ENCODE results near the gene CEP55. TPM values are rescaled to one million over a fixed set of nuclear protein-coding genes. Genes with fewer than 3 reads are reported as not detected.

Gene CEP55
- total RNA-seq, 4 donors from 2014 or later, result 1.1 to 13.1 (median 4.3) TPM; not detected in 1

GRCh38 chr10:93452143-93452542 lies 44.3 kb upstream of the CEP55 start:
- Histone ChIP-seq H3K9me3 (no peaks in the 10 kb centered on the region), H3K27me3 (no peaks in the 10 kb centered on the region), H3K27ac (no peak overlapping the region), H3K4me1 (no peaks in the 10 kb centered on the region), H3K4me3 (no peak overlapping the region), H3K36me3 (peaks cover 0 to 5% (median 0%) of the 10 kb centered on the region in 4 donors)
- WGBS, 2 donors (ENCODE audit: low coverage in 1 of 2), result 40 to 42% methylated on average over 1 to 2 of the region's 2 CpGs
- no peak for TF ChIP-seq EP300 (IDR thresholded peaks at IDR 0.05; ENCODE audit: low read depth)
- TF ChIP-seq POLR2AphosphoS5 (IDR thresholded peaks at IDR 0.05), result no peak
- in situ Hi-C loops (cut with MboI; ENCODE audit: low pct_ligation_motif_present in 1 of 4, low pct_unique_long_range_greater_than_20kb in 1 of 4, low sequenced_read_pairs in 3 of 4) (no loop called here), intact Hi-C loops (cut with DNase I; ENCODE audit: low total_unique reads) (no loop called here)
- DNase-seq, result no peak

- in situ Hi-C loops (cut with MboI; ENCODE audit: low pct_ligation_motif_present in 1 of 4, low pct_unique_long_range_greater_than_20kb in 1 of 4, low sequenced_read_pairs in 3 of 4), result no loop called here
- H3K27ac ChIP-seq, result no peak overlapping the region
Observed at GRCh38 chr10:93454146-93454545, 42.3 kb upstream of the CEP55 start.

GRCh38 chr10:93454736-93455135 lies 41.7 kb upstream of the CEP55 start:
- intact Hi-C loops (cut with DNase I; ENCODE audit: low total_unique reads) (no loop called here), in situ Hi-C loops (cut with MboI; ENCODE audit: low pct_ligation_motif_present in 1 of 4, low pct_unique_long_range_greater_than_20kb in 1 of 4, low sequenced_read_pairs in 3 of 4) (no loop called here)
- Histone ChIP-seq H3K4me1 (peaks cover 7 to 21% (median 16%) of the 10 kb centered on the region in 4 donors), H3K4me3 (no peak overlapping the region), H3K36me3 (peaks cover 0 to 5% (median 0%) of the 10 kb centered on the region in 4 donors), H3K27me3 (no peaks in the 10 kb centered on the region), H3K27ac (no peak overlapping the region), H3K9me3 (no peaks in the 10 kb centered on the region)
- no peak for DNase-seq
- TF ChIP-seq POLR2AphosphoS5 (IDR thresholded peaks at IDR 0.05), result no peak
- no peak for TF ChIP-seq CTCF (IDR thresholded peaks at IDR 0.05)
- no peak for TF ChIP-seq POLR2A (IDR thresholded peaks at IDR 0.05)
- no peak for TF ChIP-seq EP300 (IDR thresholded peaks at IDR 0.05; ENCODE audit: low read depth)
- 70 to 94% methylated on average over 2 to 7 of the region's 7 CpGs for WGBS, 2 donors (ENCODE audit: low coverage in 1 of 2)

More at GRCh38 chr10:93454146-93454545, 42.3 kb upstream of the CEP55 start:
- Histone ChIP-seq H3K36me3 (peaks cover 0 to 5% (median 0%) of the 10 kb centered on the region in 4 donors), H3K27me3 (no peaks in the 10 kb centered on the region), H3K4me3 (no peak overlapping the region), H3K9me3 (no peaks in the 10 kb centered on the region), H3K4me1 (peaks cover 7 to 15% (median 11%) of the 10 kb centered on the region in 4 donors)
- TF ChIP-seq POLR2A (IDR thresholded peaks at IDR 0.05) (no peak), POLR2AphosphoS5 (IDR thresholded peaks at IDR 0.05) (no peak), EP300 (IDR thresholded peaks at IDR 0.05; ENCODE audit: low read depth) (no peak), CTCF (IDR thresholded peaks at IDR 0.05) (no peak)
- DNase-seq, result no peak
- intact Hi-C loops (cut with DNase I; ENCODE audit: low total_unique reads), result no loop called here
- 90% methylated on average over 2 of the region's 2 CpGs; no CpG with 5 or more reads in 1 of the 2 donors for WGBS, 2 donors (ENCODE audit: low coverage in 1 of 2)

- no peaks in the 10 kb centered on the region for H3K36me3 ChIP-seq
- no peak for DNase-seq
- in situ Hi-C loops (cut with MboI; ENCODE audit: low pct_ligation_motif_present in 1 of 4, low pct_unique_long_range_greater_than_20kb in 1 of 4, low sequenced_read_pairs in 3 of 4), result no loop called here
- peaks cover 10 to 30% (median 19%) of the 10 kb centered on the region in 4 donors for H3K4me1 ChIP-seq
- no peaks in the 10 kb centered on the region for H3K27me3 ChIP-seq
- no peak overlapping the region for H3K27ac ChIP-seq
- no peak for TF ChIP-seq POLR2A (IDR thresholded peaks at IDR 0.05)
- TF ChIP-seq POLR2AphosphoS5 (IDR thresholded peaks at IDR 0.05), result no peak
- no peak for TF ChIP-seq EP300 (IDR thresholded peaks at IDR 0.05; ENCODE audit: low read depth)
- no peak for TF ChIP-seq CTCF (IDR thresholded peaks at IDR 0.05)
- no peak overlapping the region for H3K4me3 ChIP-seq
- no peaks in the 10 kb centered on the region for H3K9me3 ChIP-seq
- WGBS, 2 donors (ENCODE audit: low coverage in 1 of 2), result 79 to 92% methylated on average over 2 to 7 of the region's 7 CpGs
- intact Hi-C loops (cut with DNase I; ENCODE audit: low total_unique reads), result no loop called here
Observed at GRCh38 chr10:93456480-93456879, 39.9 kb upstream of the CEP55 start.

- Histone ChIP-seq H3K36me3 (no peaks in the 10 kb centered on the region), H3K4me1 (peaks cover 10 to 40% (median 23%) of the 10 kb centered on the region in 4 donors), H3K4me3 (no peak overlapping the region), H3K27me3 (no peaks in the 10 kb centered on the region), H3K9me3 (no peaks in the 10 kb centered on the region), H3K27ac (peak overlapping the region; percentile 86 to 97 (median 94))
- intact Hi-C loops (cut with DNase I; ENCODE audit: low total_unique reads) (no loop called here), in situ Hi-C loops (cut with MboI; ENCODE audit: low pct_ligation_motif_present in 1 of 4, low pct_unique_long_range_greater_than_20kb in 1 of 4, low sequenced_read_pairs in 3 of 4) (no loop called here)
- 83 to 89% methylated on average over 6 to 8 of the region's 8 CpGs for WGBS, 2 donors (ENCODE audit: low coverage in 1 of 2)
- no peak for DNase-seq
- TF ChIP-seq CTCF (IDR thresholded peaks at IDR 0.05) (no peak), EP300 (IDR thresholded peaks at IDR 0.05; ENCODE audit: low read depth) (no peak), POLR2AphosphoS5 (IDR thresholded peaks at IDR 0.05) (no peak), POLR2A (IDR thresholded peaks at IDR 0.05) (no peak)
Observed at GRCh38 chr10:93457511-93457910, 38.9 kb upstream of the CEP55 start.

Measured in transverse colon (tissue), 4 donors.